Natural killer cell treated with Interleukin-12 subunit alpha and Interleukin-12 subunit beta and Interleukin-15 and Interleukin-18, amount 100 ng/mL, for 72 hours (primary cell): Measurements from ENCODE around the gene UBE3C. TPM values are rescaled to one million over a fixed set of nuclear protein-coding genes. Genes with fewer than 3 reads are reported as not detected.

Source experiments
- total RNA-seq, 2 donors: library from RNA; stranded (reverse); gene quantifications; one replicate each; pipeline ENCODE4 v1.2.3, GENCODE V29; 2022

The UBE3C gene
- total RNA-seq, 2 donors from 2014 or later = 69.6 to 117 TPM

Other genes with a start within 250 kb of the UBE3C start
- gene LMBR1, start 245.7 kb upstream of the UBE3C start, total RNA-seq = 10 to 100 TPM; 41.7 to 62.4 TPM
- 10 to 100 TPM; 28.9 to 68.1 TPM for gene NOM1, start 189.2 kb upstream of the UBE3C start, total RNA-seq
- not detected for gene MNX1, start 128.3 kb upstream of the UBE3C start, total RNA-seq
- 100 to 1,000 TPM; 139 to 145 TPM for gene DNAJB6, start 198.1 kb downstream of the UBE3C start, total RNA-seq